Activated naive CD4-positive, alpha-beta T cell treated with anti-CD3 and anti-CD28 coated beads, Interleukin-2, amount 50 U/mL, for 24 hours (primary cell): ENCODE data around the gene ATPAF1.

Source experiments
- H3K27ac Mint-ChIP-seq: one replicate; pipeline ENCODE4 v1.8.0; 2021; ENCODE audit warnings: mild to moderate bottlenecking, mixed read lengths
- H3K27me3 Mint-ChIP-seq: one replicate; pipeline ENCODE4 v1.8.0; 2021; ENCODE audit warnings: mixed read lengths
- H3K36me3 Mint-ChIP-seq: one replicate; pipeline ENCODE4 v1.8.0; 2021; ENCODE audit warnings: mixed read lengths
- H3K4me1 Mint-ChIP-seq: one replicate; pipeline ENCODE4 v1.8.0; 2021; ENCODE audit warnings: mixed read lengths
- H3K4me3 Mint-ChIP-seq: one replicate; pipeline ENCODE4 v1.8.0; 2021; ENCODE audit warnings: mild to moderate bottlenecking, mixed read lengths
- H3K9me3 Mint-ChIP-seq: one replicate; pipeline ENCODE4 v1.8.0; 2021; ENCODE audit warnings: mixed read lengths

The ATPAF1 gene

GRCh38 chr1:46599059-46599970 lies 68.8 kb downstream of the ATPAF1 start:
- H3K9me3 Mint-ChIP-seq, result no peaks in the 10 kb centered on the region
- no peak overlapping the region for H3K27ac Mint-ChIP-seq
- no peaks in the 10 kb centered on the region for H3K36me3 Mint-ChIP-seq
- H3K4me1 Mint-ChIP-seq, result peaks cover 75% of the 10 kb centered on the region
- no peaks in the 10 kb centered on the region for H3K27me3 Mint-ChIP-seq
- H3K4me3 Mint-ChIP-seq, result no peak overlapping the region

GRCh38 chr1:46596846-46597245 lies 71.3 kb downstream of the ATPAF1 start:
- peaks cover 63% of the 10 kb centered on the region for H3K4me1 Mint-ChIP-seq
- H3K36me3 Mint-ChIP-seq, result peaks cover 14% of the 10 kb centered on the region

GRCh38 chr1:46596036-46596435 lies 72.1 kb downstream of the ATPAF1 start:
- H3K27ac Mint-ChIP-seq, result no peak overlapping the region
- peaks cover 16% of the 10 kb centered on the region for H3K36me3 Mint-ChIP-seq
- H3K4me1 Mint-ChIP-seq, result peaks cover 54% of the 10 kb centered on the region
- no peaks in the 10 kb centered on the region for H3K9me3 Mint-ChIP-seq
- no peaks in the 10 kb centered on the region for H3K27me3 Mint-ChIP-seq
- H3K4me3 Mint-ChIP-seq, result no peak overlapping the region

More at GRCh38 chr1:46596846-46597245, 71.3 kb downstream of the ATPAF1 start:
- no peak overlapping the region for H3K4me3 Mint-ChIP-seq
- no peaks in the 10 kb centered on the region for H3K27me3 Mint-ChIP-seq
- H3K9me3 Mint-ChIP-seq, result no peaks in the 10 kb centered on the region
- H3K27ac Mint-ChIP-seq, result no peak overlapping the region

GRCh38 chr1:46595127-46595526 lies 73.0 kb downstream of the ATPAF1 start:
- no peak overlapping the region for H3K4me3 Mint-ChIP-seq
- peaks cover 49% of the 10 kb centered on the region for H3K4me1 Mint-ChIP-seq
- no peak overlapping the region for H3K27ac Mint-ChIP-seq
- peaks cover 20% of the 10 kb centered on the region for H3K36me3 Mint-ChIP-seq
- H3K27me3 Mint-ChIP-seq, result no peaks in the 10 kb centered on the region
- no peaks in the 10 kb centered on the region for H3K9me3 Mint-ChIP-seq

GRCh38 chr1:46594063-46594462 lies 74.1 kb downstream of the ATPAF1 start:
- no peak overlapping the region for H3K27ac Mint-ChIP-seq
- H3K36me3 Mint-ChIP-seq, result peaks cover 27% of the 10 kb centered on the region
- H3K27me3 Mint-ChIP-seq, result no peaks in the 10 kb centered on the region
- H3K4me1 Mint-ChIP-seq, result peaks cover 39% of the 10 kb centered on the region
- H3K4me3 Mint-ChIP-seq, result no peak overlapping the region
- H3K9me3 Mint-ChIP-seq, result no peaks in the 10 kb centered on the region

GRCh38 chr1:46592823-46593222 lies 75.3 kb downstream of the ATPAF1 start:
- Mint-ChIP-seq H3K4me1 (peaks cover 32% of the 10 kb centered on the region), H3K36me3 (peaks cover 30% of the 10 kb centered on the region), H3K9me3 (no peaks in the 10 kb centered on the region), H3K4me3 (no peak overlapping the region), H3K27me3 (no peaks in the 10 kb centered on the region), H3K27ac (no peak overlapping the region)

GRCh38 chr1:46589529-46589928 lies 78.6 kb downstream of the ATPAF1 start:
- no peak overlapping the region for H3K4me3 Mint-ChIP-seq
- H3K27me3 Mint-ChIP-seq, result no peaks in the 10 kb centered on the region
- no peaks in the 10 kb centered on the region for H3K9me3 Mint-ChIP-seq
- peaks cover 10% of the 10 kb centered on the region for H3K4me1 Mint-ChIP-seq
- peaks cover 32% of the 10 kb centered on the region for H3K36me3 Mint-ChIP-seq
- no peak overlapping the region for H3K27ac Mint-ChIP-seq

GRCh38 chr1:46587069-46587468 lies 81.1 kb downstream of the ATPAF1 start:
- peaks cover 18% of the 10 kb centered on the region for H3K36me3 Mint-ChIP-seq
- no peak overlapping the region for H3K27ac Mint-ChIP-seq
- H3K9me3 Mint-ChIP-seq, result no peaks in the 10 kb centered on the region
- no peaks in the 10 kb centered on the region for H3K27me3 Mint-ChIP-seq
- peaks cover 2% of the 10 kb centered on the region for H3K4me1 Mint-ChIP-seq
- no peak overlapping the region for H3K4me3 Mint-ChIP-seq

- no peak overlapping the region for H3K4me3 Mint-ChIP-seq
- no peaks in the 10 kb centered on the region for H3K27me3 Mint-ChIP-seq
- H3K9me3 Mint-ChIP-seq, result no peaks in the 10 kb centered on the region
- H3K4me1 Mint-ChIP-seq, result peaks cover 17% of the 10 kb centered on the region
- H3K36me3 Mint-ChIP-seq, result peaks cover 13% of the 10 kb centered on the region
- H3K27ac Mint-ChIP-seq, result no peak overlapping the region
Measured at GRCh38 chr1:46585312-46585938, 82.7 kb downstream of the ATPAF1 start.

GRCh38 chr1:46583494-46583893 lies 84.7 kb downstream of the ATPAF1 start:
- Mint-ChIP-seq H3K27ac (no peak overlapping the region), H3K4me1 (peaks cover 17% of the 10 kb centered on the region), H3K36me3 (peaks cover 3% of the 10 kb centered on the region), H3K4me3 (no peak overlapping the region), H3K27me3 (no peaks in the 10 kb centered on the region), H3K9me3 (no peaks in the 10 kb centered on the region)

- Mint-ChIP-seq H3K9me3 (no peaks in the 10 kb centered on the region), H3K27ac (no peak overlapping the region), H3K36me3 (peaks cover 5% of the 10 kb centered on the region), H3K4me1 (peaks cover 17% of the 10 kb centered on the region), H3K4me3 (no peak overlapping the region), H3K27me3 (no peaks in the 10 kb centered on the region)
Measured at GRCh38 chr1:46582972-46583371, 85.2 kb downstream of the ATPAF1 start.
